HCT116 (cell line): ENCODE measurements around the gene SPTBN1. TPM values are rescaled to one million over a fixed set of nuclear protein-coding genes. Genes with fewer than 3 reads are reported as not detected.

Experiments used
- ATAC-seq: fragments of 200-7000 bp; cut with Tn5 transposase; 2 replicates; pipeline ENCODE4 v1.9.1; 2020; ENCODE audit warnings: mild to moderate bottlenecking, moderate library complexity
- BruUV-seq: library from RNA; stranded (reverse); fragments of 400-500 nt; replicated peaks from 2 replicates; lab custom pipeline; 2021; lab: Mats Ljungman, UMichigan
- CTCF ChIA-PET: fragments of 300-600 bp; sonication (Branson Sonifier 250); formaldehyde crosslinking; loops from one replicate; lab custom pipeline; 2021; ENCODE audit warnings: antibody characterized with exemption; lab: Charles Lee
- POLR2A ChIA-PET: fragments of 300-600, 350-600 bp; sonication (Branson Sonifier 250); formaldehyde crosslinking; loops from one replicate; lab custom pipeline; 2021; ENCODE audit warnings: antibody characterized with exemption; lab: Charles Lee
- RAD21 ChIA-PET, 2 experiments: fragments of 300-600 bp; sonication (Branson Sonifier 250); formaldehyde crosslinking; loops; one replicate each; lab custom pipeline; 2023; ENCODE audit warnings: low total read pairs in 2 of 2; ENCODE audit not compliant: uncharacterized antibody in 2 of 2, unreplicated experiment in 2 of 2, low non-redundant PET in 1 of 2; lab: Charles Lee
- DNase-seq: peaks from one replicate; pipeline ENCODE4 v3.0.0-alpha.2; 2010; ENCODE audit warnings: low read depth, low spot score
- H2AFZ ChIP-seq: fragments of 200-600 bp; shearing (Covaris generic), sonication (generic); 2 replicates; pipeline ENCODE4 v1.6.1; 2017; ENCODE audit warnings: low read depth, mixed run types, mixed read lengths, antibody characterized with exemption, low read length; ENCODE audit not compliant: poor library complexity, severe bottlenecking
- H3K27ac ChIP-seq: 2 replicates; pipeline ENCODE4 v1.5.1; 2012; ENCODE audit warnings: low read depth, low read length
- H3K27me3 ChIP-seq: fragments of 200-600 bp; sonication (generic); 2 replicates; pipeline ENCODE4 v1.6.1; 2016; ENCODE audit warnings: mixed run types, low read length, mixed read lengths; ENCODE audit not compliant: insufficient read depth
- H3K36me3 ChIP-seq, 2 experiments: fragments of 200-500 bp in 1 of 2; fragments of 200-600 bp in 1 of 2; sonication (Bioruptor generic) in 1 of 2; sonication (generic) in 1 of 2; 2 replicates each; pipeline versions ENCODE4 v1.5.1 to v1.6.1; 2014 to 2016; ENCODE audit warnings: low read length in 2 of 2, inconsistent platforms in 1 of 2, mixed read lengths in 1 of 2, mixed run types in 1 of 2; ENCODE audit not compliant: insufficient read depth in 2 of 2, control insufficient read depth in 1 of 2
- H3K4me1 ChIP-seq, 2 experiments: fragments of 200-600 bp in 1 of 2; sonication (generic) in 1 of 2; 2 replicates each; pipeline versions ENCODE4 v1.5.1 to v1.6.1; 2012 to 2017; ENCODE audit warnings: low read length in 2 of 2, inconsistent platforms in 1 of 2, mild to moderate bottlenecking in 1 of 2, mixed read lengths in 1 of 2, mixed run types in 1 of 2, moderate library complexity in 1 of 2; ENCODE audit not compliant: insufficient read depth in 2 of 2, control insufficient read depth in 1 of 2
- H3K4me2 ChIP-seq: fragments of 200-600 bp; sonication (generic); 2 replicates; pipeline ENCODE4 v1.6.1; 2017; ENCODE audit warnings: mixed run types, low read length, mixed read lengths
- H3K4me3 ChIP-seq, 2 experiments: fragments of 200-600 bp in 1 of 2; sonication (generic) in 1 of 2; replicated peaks in 1 of 2; 2 replicates each; pipeline ENCODE4 v1.5.1; 2011 to 2016; ENCODE audit warnings: low read length in 2 of 2, control low read depth in 1 of 2, low read depth in 1 of 2, mild to moderate bottlenecking in 1 of 2, mixed read lengths in 1 of 2, mixed run types in 1 of 2
- H3K79me2 ChIP-seq: fragments of 200-600 bp; sonication (generic); 2 replicates; pipeline ENCODE4 v1.6.1; 2017; ENCODE audit warnings: mild to moderate bottlenecking, mixed run types, low read length, moderate library complexity, mixed read lengths; ENCODE audit not compliant: insufficient read depth
- H3K9ac ChIP-seq: fragments of 200-600 bp; sonication (generic); 2 replicates; pipeline ENCODE4 v1.6.1; 2016; ENCODE audit warnings: low read length, mixed read lengths
- H3K9me2 ChIP-seq: fragments of 200-600 bp; sonication (generic), shearing (Covaris generic); 2 replicates; pipeline ENCODE4 v1.6.1; 2017; ENCODE audit warnings: mixed run types, mild to moderate bottlenecking, moderate library complexity; ENCODE audit not compliant: insufficient read depth
- H3K9me3 ChIP-seq, 2 experiments: fragments of 200-500 bp in 1 of 2; fragments of 200-600 bp in 1 of 2; sonication (Bioruptor generic) in 1 of 2; sonication (generic) in 1 of 2; 2 replicates each; pipeline ENCODE4 v1.6.1; 2014 to 2017; ENCODE audit warnings: low read length in 2 of 2, mixed read lengths in 2 of 2, inconsistent platforms in 1 of 2, low read depth in 1 of 2, mild to moderate bottlenecking in 1 of 2, mixed run types in 1 of 2, moderate library complexity in 1 of 2; ENCODE audit not compliant: control insufficient read depth in 1 of 2, insufficient read depth in 1 of 2
- H4K20me1 ChIP-seq: fragments of 200-600 bp; sonication (generic), shearing (Covaris generic); 2 replicates; pipeline ENCODE4 v1.6.1; 2017; ENCODE audit warnings: mixed run types, mild to moderate bottlenecking, moderate library complexity; ENCODE audit not compliant: insufficient read depth
- CBX3 ChIP-seq: IDR thresholded peaks from 2 replicates; pipeline ENCODE4 v1.6.1; 2012; ENCODE audit warnings: low read depth
- CEBPB ChIP-seq: IDR thresholded peaks from 2 replicates; pipeline ENCODE4 v1.6.1; 2012; ENCODE audit warnings: low read depth
- CTCF ChIP-seq, 3 experiments: fragments of 200-600 bp in 1 of 3; sonication (generic) in 1 of 3; IDR thresholded peaks in 2 of 3; conservative IDR thresholded peaks in 1 of 3; 2 replicates each; pipeline ENCODE4 v1.5.1; 2012 to 2017; ENCODE audit warnings: low read depth in 2 of 3, low read length in 2 of 3, antibody characterized with exemption in 1 of 3, borderline replicate concordance in 1 of 3, control low read depth in 1 of 3, mild to moderate bottlenecking in 1 of 3, mixed read lengths in 1 of 3, mixed run types in 1 of 3, moderate library complexity in 1 of 3; ENCODE audit not compliant: insufficient read depth in 1 of 3
- EGR1 ChIP-seq: IDR thresholded peaks from 2 replicates; pipeline ENCODE4 v1.6.1; 2012; ENCODE audit warnings: low read depth
- ELF1 ChIP-seq: IDR thresholded peaks from 2 replicates; pipeline ENCODE4 v1.6.1; 2012; ENCODE audit warnings: low read depth, borderline replicate concordance
- EZH2 ChIP-seq: fragments of 200-600 bp; sonication (generic); IDR thresholded peaks from 2 replicates; pipeline ENCODE4 v1.6.1; 2017; ENCODE audit warnings: antibody characterized with exemption, mixed run types
- EZH2phosphoT487 ChIP-seq: fragments of 200-600 bp; IDR thresholded peaks from 2 replicates; pipeline ENCODE4 v1.6.1; 2018; ENCODE audit warnings: antibody characterized with exemption, borderline replicate concordance
- POLR2A ChIP-seq: IDR thresholded peaks from 2 replicates; pipeline ENCODE4 v1.7.0; 2011; ENCODE audit warnings: borderline replicate concordance; ENCODE audit not compliant: insufficient read depth, insufficient read length; ENCODE audit errors: extremely low read depth
- POLR2AphosphoS5 ChIP-seq: IDR thresholded peaks from 2 replicates; pipeline ENCODE4 v1.6.1; 2011; ENCODE audit warnings: mild to moderate bottlenecking, low read depth, low read length, moderate library complexity
- RAD21 ChIP-seq: IDR thresholded peaks from 2 replicates; pipeline ENCODE4 v1.6.1; 2012; ENCODE audit warnings: low read depth, mild to moderate bottlenecking
- SIN3A ChIP-seq: IDR thresholded peaks from 2 replicates; pipeline ENCODE4 v1.6.1; 2012; ENCODE audit warnings: low read depth
- SP1 ChIP-seq: IDR thresholded peaks from 2 replicates; pipeline ENCODE4 v1.6.1; 2012; ENCODE audit warnings: low read depth
- SRF ChIP-seq: IDR thresholded peaks from 2 replicates; pipeline ENCODE4 v1.6.1; 2012; ENCODE audit warnings: low read depth
- TCF7L2 ChIP-seq: IDR thresholded peaks from 2 replicates; pipeline ENCODE4 v1.7.0; 2011; ENCODE audit warnings: borderline replicate concordance, inconsistent platforms; ENCODE audit not compliant: insufficient read depth, insufficient read length; ENCODE audit errors: extremely low read depth
- YY1 ChIP-seq: IDR thresholded peaks from 2 replicates; pipeline ENCODE4 v1.6.1; 2011; ENCODE audit warnings: low read length, low read depth, moderate library complexity, mild to moderate bottlenecking; ENCODE audit not compliant: insufficient replicate concordance; ENCODE audit errors: extremely low read depth
- ZNF274 ChIP-seq: fragments of 200-500 bp; sonication (Bioruptor generic); IDR thresholded peaks from 2 replicates; pipeline ENCODE4 v1.6.1; 2014; ENCODE audit warnings: mild to moderate bottlenecking, low read depth, low read length, inconsistent platforms
- intact Hi-C: fragments of 100-400 bp; cut with micrococcal nuclease; formaldehyde crosslinking; loops from 2 replicates; pipeline ENCODE4 v1.10.0; 2022
- total RNA-seq: library from RNA; stranded (reverse); gene quantifications from one replicate; pipeline ENCODE4 v1.2.1, GENCODE V29; 2021; ENCODE audit not compliant: unreplicated experiment
- TF ChIP-seq, protein P1 (sequence below): IDR thresholded peaks from 2 replicates; pipeline ENCODE4 v1.6.1; 2012; ENCODE audit warnings: low read depth
- TF ChIP-seq, protein P2 (sequence below): IDR thresholded peaks from 2 replicates; pipeline ENCODE4 v1.6.1; 2012
- TF ChIP-seq, protein P3 (sequence below): IDR thresholded peaks from 2 replicates; pipeline ENCODE4 v1.6.1; 2011; ENCODE audit warnings: mild to moderate bottlenecking, low read length, moderate library complexity; ENCODE audit not compliant: insufficient replicate concordance; ENCODE audit errors: extremely low read depth

SPTBN1 gene
- total RNA-seq, 1 experiment from 2014 or later = 84.4 TPM

DNA sequence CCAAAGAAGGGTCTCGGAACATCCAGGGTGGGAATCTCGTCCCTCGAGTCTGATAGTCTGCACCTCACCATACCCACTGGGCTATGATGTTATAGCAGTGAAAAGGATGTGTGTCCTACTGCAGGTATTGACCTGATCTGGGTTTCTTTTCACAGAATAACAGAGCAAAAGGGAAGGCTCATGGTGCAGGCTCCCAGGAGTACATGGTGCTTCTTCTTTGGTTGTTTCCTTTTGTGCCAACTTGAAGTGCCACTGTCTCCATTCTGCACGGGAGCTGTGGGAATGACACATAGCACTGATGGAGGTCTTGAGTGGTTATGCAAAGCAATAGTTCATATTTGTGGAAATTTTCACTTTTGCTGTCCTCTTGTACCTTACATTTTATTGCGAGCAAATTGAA is 195.2 kb downstream of the SPTBN1 start:
- intact Hi-C loops = no loop called here

More for the DNA sequence above, 195.2 kb downstream of the SPTBN1 start:
- no peaks in the 10 kb centered on the region for H3K79me2 ChIP-seq
- no TSS peak for BruUV-seq
- H4K20me1 ChIP-seq = no peaks in the 10 kb centered on the region
- CTCF ChIA-PET = no interaction called here
- no peak overlapping the region for H2AFZ ChIP-seq
- H3K27ac ChIP-seq = no peak overlapping the region
- no peaks in the 10 kb centered on the region for H3K27me3 ChIP-seq
- ATAC-seq (no peak), DNase-seq (no peak)
- H3K4me1 ChIP-seq = no peaks in the 10 kb centered on the region
- H3K9me3 ChIP-seq = no peaks in the 10 kb centered on the region
- no peak overlapping the region for H3K9ac ChIP-seq
- POLR2A ChIA-PET = no interaction called here
- TF ChIP-seq TCF7L2 (no peak), SRF (no peak), ZNF274 (no peak), EZH2 (no peak), ELF1 (no peak), CTCF (IDR thresholded peaks at IDR 0.05 in 2 of 3, conservative IDR thresholded peaks at IDR 0.05 in 1 of 3; ENCODE audit: borderline replicate concordance in 1 of 3, insufficient read depth in 1 of 3, low read depth in 2 of 3, low read length in 2 of 3) (no peak), SIN3A (no peak), POLR2AphosphoS5 (no peak), CEBPB (no peak), CBX3 (no peak), EZH2phosphoT487 (no peak), EGR1 (no peak), YY1 (no peak), SP1 (no peak), RAD21 (no peak), POLR2A (no peak)
- TF ChIP-seq, protein P1, sequence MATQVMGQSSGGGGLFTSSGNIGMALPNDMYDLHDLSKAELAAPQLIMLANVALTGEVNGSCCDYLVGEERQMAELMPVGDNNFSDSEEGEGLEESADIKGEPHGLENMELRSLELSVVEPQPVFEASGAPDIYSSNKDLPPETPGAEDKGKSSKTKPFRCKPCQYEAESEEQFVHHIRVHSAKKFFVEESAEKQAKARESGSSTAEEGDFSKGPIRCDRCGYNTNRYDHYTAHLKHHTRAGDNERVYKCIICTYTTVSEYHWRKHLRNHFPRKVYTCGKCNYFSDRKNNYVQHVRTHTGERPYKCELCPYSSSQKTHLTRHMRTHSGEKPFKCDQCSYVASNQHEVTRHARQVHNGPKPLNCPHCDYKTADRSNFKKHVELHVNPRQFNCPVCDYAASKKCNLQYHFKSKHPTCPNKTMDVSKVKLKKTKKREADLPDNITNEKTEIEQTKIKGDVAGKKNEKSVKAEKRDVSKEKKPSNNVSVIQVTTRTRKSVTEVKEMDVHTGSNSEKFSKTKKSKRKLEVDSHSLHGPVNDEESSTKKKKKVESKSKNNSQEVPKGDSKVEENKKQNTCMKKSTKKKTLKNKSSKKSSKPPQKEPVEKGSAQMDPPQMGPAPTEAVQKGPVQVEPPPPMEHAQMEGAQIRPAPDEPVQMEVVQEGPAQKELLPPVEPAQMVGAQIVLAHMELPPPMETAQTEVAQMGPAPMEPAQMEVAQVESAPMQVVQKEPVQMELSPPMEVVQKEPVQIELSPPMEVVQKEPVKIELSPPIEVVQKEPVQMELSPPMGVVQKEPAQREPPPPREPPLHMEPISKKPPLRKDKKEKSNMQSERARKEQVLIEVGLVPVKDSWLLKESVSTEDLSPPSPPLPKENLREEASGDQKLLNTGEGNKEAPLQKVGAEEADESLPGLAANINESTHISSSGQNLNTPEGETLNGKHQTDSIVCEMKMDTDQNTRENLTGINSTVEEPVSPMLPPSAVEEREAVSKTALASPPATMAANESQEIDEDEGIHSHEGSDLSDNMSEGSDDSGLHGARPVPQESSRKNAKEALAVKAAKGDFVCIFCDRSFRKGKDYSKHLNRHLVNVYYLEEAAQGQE = no peak
- TF ChIP-seq, protein P2, sequence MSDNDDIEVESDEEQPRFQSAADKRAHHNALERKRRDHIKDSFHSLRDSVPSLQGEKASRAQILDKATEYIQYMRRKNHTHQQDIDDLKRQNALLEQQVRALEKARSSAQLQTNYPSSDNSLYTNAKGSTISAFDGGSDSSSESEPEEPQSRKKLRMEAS = no peak
- TF ChIP-seq, protein P3, sequence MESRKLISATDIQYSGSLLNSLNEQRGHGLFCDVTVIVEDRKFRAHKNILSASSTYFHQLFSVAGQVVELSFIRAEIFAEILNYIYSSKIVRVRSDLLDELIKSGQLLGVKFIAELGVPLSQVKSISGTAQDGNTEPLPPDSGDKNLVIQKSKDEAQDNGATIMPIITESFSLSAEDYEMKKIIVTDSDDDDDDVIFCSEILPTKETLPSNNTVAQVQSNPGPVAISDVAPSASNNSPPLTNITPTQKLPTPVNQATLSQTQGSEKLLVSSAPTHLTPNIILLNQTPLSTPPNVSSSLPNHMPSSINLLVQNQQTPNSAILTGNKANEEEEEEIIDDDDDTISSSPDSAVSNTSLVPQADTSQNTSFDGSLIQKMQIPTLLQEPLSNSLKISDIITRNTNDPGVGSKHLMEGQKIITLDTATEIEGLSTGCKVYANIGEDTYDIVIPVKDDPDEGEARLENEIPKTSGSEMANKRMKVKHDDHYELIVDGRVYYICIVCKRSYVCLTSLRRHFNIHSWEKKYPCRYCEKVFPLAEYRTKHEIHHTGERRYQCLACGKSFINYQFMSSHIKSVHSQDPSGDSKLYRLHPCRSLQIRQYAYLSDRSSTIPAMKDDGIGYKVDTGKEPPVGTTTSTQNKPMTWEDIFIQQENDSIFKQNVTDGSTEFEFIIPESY = no peak
- H3K4me2 ChIP-seq = no peak overlapping the region
- H3K9me2 ChIP-seq = no peaks in the 10 kb centered on the region
- no peak overlapping the region for H3K4me3 ChIP-seq
- peaks cover 36 to 38% of the 10 kb centered on the region in 2 experiments; a peak in 3 of 4 replicates for H3K36me3 ChIP-seq
- RAD21 ChIA-PET = no interaction called here
